ENCODE data around the gene TNFRSF25. TPM values are rescaled to one million over a fixed set of nuclear protein-coding genes. Genes with fewer than 3 reads are reported as not detected.
"Not testable (repeated sequence)": the region's sequence is repeated elsewhere in the genome, so short reads cannot be mapped to it uniquely, and the experiment has no call there.

TNFRSF25 gene
- total RNA-seq, 1 donor from 2014 or later: 104 TPM

DNA sequence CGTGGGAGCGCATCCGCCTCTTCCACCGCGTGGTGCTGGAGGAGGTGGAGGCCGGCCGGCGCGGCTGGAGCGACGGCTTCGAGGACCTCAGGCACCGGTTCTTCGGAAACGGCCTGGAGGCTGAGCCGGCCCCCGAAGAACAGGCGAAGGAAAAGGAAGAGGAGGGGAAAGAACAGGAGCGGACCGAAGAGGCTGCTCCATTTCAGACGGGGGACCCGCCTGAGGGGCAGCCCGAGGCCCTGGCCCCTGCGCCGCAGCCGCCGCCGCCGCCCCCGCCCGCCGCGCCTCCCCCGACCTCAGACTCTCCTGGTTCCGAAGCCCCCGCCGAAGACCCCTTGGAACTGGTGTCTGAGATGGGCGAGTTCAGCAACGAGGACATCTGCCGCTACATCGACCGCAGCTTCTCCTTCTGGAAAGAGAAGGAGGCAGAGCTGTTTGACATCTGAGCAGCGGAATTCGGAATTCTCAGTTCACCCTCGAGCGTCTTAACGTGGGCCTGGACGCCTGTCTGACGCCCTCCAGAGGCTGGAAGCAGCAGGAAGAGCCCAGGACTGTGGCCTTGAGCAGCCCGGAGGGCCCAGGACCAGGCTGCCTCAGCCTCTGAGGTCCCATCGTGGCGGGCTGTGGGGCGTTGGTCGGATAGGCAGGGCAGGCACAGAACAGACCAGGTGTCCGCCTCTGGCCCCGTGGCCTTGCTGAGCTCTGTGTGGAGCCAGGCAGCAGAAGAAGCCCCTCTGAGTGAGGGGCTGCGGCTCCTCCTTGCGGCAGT lies 10.0 kb downstream of the TNFRSF25 start:
- intact Hi-C loops (cut with micrococcal nuclease): loop anchor here (5.0 kb wide), 1 partner anchor 34 kb away; the partner anchor contains the start of gene ESPN

DNA sequence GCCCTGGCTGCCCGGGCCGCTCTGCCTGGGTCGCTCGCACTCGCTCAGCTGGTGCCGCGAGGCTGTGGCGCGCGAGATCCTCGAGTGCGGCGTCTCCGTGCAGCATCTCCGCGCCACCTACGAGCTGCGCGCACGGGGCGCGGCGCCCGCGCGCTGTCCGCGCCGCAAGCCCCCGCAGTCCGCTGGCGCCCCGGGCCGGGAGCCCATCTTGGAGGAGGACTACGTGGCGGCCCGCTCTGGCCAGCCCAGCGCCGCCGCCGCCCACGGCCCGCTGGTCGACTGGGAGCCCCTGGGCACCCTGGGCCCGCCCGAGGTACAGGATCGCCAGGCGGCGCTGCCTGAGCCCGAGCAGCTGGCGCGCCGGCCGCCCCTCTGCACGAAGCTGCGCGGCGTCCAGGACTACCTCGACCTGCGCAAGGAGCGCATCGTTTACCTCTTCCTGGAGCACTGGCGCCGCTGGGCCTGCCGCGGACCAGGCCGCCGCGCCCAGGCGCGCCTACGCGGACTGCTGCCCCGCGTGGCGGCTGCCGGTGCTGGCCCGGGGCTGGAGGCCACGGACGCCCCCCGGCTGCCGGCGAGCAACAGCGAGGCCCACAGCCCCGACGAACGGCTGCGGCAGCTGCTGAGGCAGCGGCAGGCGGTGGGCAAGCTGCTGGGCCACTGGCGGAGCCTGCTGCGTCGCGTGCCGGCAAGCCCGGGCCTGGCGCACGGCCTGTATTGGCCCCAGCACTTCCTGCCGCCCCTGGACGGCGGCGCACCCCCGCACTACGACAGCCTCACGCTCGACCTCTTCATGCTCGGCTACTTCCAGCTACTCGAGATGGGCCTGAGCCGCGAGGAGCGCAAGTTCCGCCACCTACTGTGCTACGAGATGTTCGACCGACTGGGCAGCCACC lies 10.9 kb downstream of the TNFRSF25 start:
- intact Hi-C loops (cut with micrococcal nuclease): loop anchor here (5.0 kb wide), 1 partner anchor 33 kb away; the partner anchor contains the start of gene ESPN

DNA sequence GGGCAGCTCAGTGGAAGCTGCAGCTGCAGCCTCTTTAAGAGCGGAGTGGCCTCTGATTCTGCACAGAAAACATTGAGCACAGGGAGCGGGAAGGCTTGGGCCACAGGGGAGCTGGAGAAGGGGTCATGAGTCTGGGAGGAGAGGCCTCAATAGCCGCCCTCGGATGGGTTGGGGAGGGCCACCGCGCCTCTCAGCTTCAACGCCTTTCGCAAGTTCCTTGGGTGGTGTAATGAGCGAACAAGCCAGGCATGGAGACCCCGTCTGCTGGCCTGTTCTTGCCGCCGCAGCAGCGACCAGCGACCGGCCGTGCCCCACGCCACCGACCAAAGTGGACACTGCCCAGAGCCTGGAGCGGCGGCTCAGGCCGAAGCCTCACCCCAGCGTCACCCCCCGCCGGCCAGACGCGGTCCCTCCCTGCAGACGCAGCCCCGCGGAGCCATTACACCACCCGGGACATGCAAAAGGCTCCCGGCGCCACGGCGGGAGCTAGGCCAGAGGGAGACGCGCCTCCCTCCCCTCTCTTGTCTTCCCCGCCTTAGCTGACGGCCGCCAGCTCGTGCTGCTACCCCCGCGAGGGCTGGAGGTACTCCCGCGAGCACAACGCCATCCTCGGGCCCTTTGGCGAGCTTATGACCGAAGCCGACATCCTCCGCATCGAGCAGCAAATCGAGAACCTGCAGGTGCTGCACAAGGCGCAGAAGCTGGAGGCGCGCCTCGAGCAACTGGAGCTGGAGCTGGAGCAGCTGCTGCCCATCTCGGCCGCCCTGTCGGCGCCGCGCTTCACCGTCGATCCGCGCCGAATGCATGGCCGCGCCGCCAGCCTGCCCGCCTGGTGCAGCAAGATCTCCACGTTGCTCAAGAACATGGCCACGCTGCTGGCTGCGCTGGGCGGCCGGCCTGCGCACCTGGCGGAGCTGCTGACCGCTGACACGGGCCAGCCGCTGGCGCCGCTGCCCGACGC lies 11.8 kb downstream of the TNFRSF25 start:
- intact Hi-C loops (cut with micrococcal nuclease): not testable (repeated sequence)

DNA sequence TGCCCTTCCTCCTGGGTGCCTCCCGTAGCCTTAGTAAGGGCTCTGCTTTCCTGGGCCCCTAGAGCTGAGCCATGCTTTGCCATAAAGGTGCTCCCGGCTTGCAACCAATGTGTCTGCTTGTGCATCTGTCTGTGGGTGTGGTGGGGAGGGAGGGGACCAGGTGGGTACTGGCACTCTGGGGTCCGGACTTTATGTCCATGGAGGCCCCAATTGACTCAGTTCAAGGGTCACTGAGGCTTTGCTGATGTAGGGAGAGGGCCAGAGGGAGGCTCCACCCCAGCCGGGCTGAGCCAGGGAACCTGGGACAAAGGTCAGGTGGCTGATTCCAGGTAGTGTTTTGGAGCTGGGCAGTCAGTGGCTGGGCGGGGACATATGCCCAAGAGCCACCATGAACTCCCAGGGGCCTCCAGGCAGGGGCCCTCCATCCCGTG lies 15.0 kb downstream of the TNFRSF25 start:
- intact Hi-C loops (cut with micrococcal nuclease): no loop called here

GRCh38 chr1:6450486-6450885 lies 15.5 kb downstream of the TNFRSF25 start:
- intact Hi-C loops (cut with micrococcal nuclease): not testable (repeated sequence)

DNA sequence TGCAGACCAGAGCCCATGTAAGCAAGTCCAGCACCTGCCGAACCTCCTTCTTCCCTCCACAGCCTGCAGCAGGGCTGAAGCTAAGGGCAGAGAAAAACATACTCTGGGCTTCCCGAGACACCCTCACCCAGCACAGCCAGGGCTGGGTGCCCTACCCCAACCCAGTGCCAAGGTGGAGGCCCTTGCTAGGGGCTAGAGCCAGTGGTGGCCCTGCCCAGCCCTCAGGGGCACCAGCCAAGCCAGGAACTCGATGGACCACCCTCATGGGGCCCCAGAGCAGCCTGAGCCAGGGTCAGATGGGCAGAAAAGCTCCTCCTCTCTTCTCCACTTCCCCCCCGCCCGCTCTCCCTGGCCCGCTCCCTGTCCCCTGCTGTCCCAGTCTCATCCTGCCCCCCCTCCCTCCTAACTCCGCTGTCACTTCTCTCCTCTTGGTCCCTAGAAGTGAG lies 15.9 kb downstream of the TNFRSF25 start:
- intact Hi-C loops (cut with micrococcal nuclease): no loop called here

DNA sequence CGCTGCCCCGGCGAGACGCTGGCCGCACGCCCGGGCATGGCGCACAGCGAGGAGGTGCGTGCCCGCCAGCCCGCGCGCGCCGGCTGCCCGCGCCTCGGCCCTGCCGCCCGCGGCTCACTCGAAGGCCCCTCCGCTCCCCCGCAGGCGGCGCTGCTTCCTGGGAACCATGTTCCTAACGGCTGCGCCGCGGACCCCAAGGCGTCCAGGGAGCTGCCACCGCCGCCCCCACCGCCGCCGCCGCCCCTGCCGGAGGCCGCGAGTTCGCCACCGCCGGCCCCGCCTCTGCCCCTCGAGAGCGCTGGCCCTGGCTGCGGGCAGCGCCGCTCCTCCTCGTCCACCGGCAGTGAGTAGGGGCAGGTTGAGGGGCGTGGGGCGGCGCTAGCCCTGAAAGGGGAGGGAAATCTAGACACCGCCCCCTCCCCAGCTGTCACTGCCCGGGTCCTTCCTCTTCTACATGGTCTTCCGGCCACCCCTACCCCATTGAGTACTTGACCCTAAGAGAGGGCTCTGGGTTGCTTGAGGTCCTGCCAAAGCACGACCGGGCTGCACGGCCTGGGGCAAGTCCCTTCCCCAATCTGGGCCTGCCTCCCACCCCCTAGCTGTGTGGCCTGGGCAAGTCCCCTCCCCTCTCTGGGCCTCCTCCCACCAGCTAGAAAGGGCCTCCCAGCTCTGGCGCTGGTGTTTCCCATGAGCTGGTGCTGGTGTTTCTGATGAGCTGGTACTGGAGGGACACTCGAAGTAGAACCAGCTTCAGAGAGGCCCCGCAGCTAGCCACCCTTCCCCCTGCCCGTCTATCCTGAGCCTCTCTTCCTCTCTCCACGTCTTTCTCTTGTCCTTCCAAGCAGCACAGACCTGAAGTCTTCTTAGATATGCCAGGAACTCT lies 17.0 kb downstream of the TNFRSF25 start:
- intact Hi-C loops (cut with micrococcal nuclease): no loop called here

GRCh38 chr1:6447818-6448748 lies 17.9 kb downstream of the TNFRSF25 start:
- intact Hi-C loops (cut with micrococcal nuclease): no loop called here

DNA sequence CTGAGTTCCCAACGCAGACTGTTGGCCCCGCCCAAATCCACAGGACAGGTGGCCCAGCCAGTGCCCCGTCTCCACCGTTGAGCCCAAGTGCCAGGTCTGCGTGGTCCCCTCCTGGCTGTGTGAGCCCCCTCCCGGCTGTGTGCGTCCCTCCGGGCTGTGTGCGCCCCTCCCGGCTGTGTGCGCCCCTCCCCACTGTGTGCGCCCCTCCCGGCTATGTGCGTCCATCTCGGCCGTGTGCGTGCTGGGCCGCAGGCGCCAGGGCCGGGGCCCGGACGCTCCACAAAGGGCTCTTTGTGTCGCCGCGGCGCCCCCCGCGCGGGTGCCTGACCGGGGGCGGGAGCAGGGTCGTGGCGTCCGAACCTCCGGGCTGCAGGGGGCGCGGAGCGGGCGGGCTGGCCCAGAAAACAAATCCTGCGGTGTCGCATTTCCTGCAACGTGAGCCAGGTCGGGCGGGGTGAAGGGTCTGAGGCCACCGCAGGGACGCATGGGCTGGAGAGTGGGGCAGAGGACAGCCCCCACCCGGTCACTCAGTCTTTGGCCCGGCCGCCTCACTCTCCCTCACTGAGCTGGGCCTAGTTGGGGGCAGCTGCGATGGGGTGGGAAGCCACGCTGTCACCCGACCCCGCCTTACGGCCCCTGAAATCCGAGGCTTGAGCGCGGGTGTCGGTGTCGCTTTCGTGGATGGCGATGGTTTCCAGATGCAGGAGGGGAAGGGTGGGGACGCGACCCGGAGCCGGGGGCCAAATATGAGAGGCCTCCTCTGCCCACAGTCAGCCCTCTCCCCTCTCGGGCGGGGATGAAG lies 18.8 kb downstream of the TNFRSF25 start:
- intact Hi-C loops (cut with micrococcal nuclease): no loop called here

- intact Hi-C loops (cut with micrococcal nuclease): no loop called here
Measured at GRCh38 chr1:6446665-6447015, 19.3 kb downstream of the TNFRSF25 start.

GRCh38 chr1:6445929-6446328 lies 20.0 kb downstream of the TNFRSF25 start:
- intact Hi-C loops (cut with micrococcal nuclease): loop anchor here (1.0 kb wide), 2 partner anchors 18 to 29 kb away; no protein-coding TSS in a partner anchor

DNA sequence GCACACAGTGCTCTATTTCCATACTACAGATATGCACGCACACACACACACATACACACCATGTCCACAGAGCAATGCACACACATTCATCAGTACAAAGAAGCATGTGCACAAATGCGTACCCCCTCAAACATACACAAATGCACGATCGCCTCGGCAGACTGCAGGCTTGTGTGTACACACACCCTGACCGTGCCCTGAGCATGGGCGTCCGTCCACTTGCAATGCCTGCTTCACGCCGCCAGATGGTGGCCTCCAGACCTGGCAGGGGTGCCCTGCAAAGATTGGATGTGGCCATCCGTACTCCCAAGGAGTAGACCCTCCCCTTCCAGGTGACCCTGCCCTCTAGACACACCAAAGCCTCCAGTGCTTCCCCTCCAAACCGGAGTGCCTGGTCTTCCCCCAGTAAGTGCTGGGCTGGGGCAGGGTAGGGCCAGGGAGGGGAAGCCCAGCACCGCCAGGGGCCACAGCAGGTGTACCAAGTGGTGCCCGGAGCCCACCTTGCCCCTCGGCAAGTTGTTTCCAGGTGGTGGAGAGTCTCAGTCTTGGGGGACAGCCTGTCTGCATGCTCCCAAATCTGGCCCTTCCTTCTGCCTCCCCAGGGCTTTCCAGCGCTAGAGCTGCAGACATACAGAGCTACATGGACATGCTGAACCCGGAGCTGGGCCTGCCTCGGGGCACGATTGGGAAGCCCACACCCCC lies 20.8 kb downstream of the TNFRSF25 start:
- intact Hi-C loops (cut with micrococcal nuclease): loop anchor here (1.0 kb wide), 2 partner anchors 19 to 30 kb away; no protein-coding TSS in a partner anchor

DNA sequence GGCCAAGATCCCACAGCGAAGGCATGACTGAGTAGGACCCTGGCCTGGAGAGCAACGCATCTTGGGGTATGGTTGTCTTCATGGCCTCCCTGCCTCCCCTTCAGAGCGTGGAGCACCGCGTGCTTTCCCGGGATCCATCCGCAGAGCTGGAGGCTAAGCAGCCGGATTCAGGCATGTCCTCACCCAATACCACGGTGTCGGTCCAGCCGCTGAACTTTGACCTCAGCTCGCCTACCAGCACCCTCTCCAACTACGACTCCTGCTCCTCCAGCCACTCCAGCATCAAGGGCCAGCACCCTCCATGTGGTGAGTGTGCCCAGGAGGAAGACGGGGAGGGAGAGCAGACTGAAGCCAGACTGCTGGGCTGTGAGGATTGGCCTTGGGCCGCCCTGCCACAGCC lies 21.6 kb downstream of the TNFRSF25 start:
- intact Hi-C loops (cut with micrococcal nuclease): no loop called here

DNA sequence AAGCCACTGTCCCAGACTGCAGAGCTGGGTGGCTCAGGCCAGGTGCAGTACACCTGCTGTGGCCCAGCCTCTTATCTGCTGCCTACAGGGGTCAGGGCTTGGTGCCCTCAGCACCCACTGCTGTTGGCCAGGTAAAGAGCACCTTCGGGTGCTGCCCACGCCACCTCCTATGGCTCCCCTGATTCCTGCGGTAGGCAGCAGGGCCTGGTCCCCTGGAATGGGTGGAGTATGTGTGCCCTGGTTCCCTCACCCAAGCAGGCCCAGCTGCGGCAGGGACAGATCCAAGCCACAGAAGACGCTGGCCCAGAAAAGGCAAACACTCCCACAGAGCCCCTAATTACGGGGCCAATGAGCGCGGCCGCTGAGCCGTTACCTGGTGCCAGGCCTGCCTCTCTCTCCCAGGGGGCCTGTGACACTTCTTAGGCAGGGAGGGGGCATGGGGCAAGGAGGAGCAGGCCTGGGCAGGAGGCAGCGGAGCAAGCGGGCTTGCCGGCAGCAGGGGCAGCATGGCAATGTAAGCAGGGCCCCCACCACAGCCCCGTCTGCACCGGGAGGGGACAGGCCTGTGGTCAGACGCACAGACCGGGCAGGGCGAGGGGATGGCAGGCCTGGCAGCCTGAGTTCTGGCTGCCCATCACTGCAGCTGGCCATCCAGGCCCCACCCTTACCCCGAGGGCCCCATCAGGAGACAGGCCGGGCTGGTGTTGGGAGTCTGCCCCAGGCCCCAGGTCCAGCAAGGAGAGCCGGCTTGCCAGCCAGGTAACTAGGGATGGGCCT lies 22.4 kb downstream of the TNFRSF25 start:
- intact Hi-C loops (cut with micrococcal nuclease): no loop called here

GRCh38 chr1:6441586-6441985 lies 24.4 kb downstream of the TNFRSF25 start:
- intact Hi-C loops (cut with micrococcal nuclease): loop anchor here (2.0 kb wide), 1 partner anchor 25 kb away; the partner anchor contains the start of gene TNFRSF25

Data from T-helper 2 cell treated with Interferon-gamma antibody and Interleukin-4, amounts not matched to agents 100 ng/mL and 5 ng/mL, for 36 hours (primary cell).